Fibroblast of mammary gland (primary cell): ENCODE measurements around the gene GLIS1.

Experiments used
- DNase-seq: peaks from one replicate; pipeline ENCODE4 v3.0.0-alpha.2; 2010; ENCODE audit warnings: low read depth
- H3K4me3 ChIP-seq: 2 replicates; pipeline ENCODE4 v1.5.1; 2011; ENCODE audit warnings: low read depth, mild to moderate bottlenecking, low read length, moderate library complexity; ENCODE audit not compliant: control insufficient read depth
- CTCF ChIP-seq: conservative IDR thresholded peaks from 2 replicates; pipeline ENCODE4 v1.5.1; 2011; ENCODE audit warnings: low read depth, low read length, inconsistent platforms; ENCODE audit not compliant: control insufficient read depth, insufficient read depth

GLIS1 gene

DNA sequence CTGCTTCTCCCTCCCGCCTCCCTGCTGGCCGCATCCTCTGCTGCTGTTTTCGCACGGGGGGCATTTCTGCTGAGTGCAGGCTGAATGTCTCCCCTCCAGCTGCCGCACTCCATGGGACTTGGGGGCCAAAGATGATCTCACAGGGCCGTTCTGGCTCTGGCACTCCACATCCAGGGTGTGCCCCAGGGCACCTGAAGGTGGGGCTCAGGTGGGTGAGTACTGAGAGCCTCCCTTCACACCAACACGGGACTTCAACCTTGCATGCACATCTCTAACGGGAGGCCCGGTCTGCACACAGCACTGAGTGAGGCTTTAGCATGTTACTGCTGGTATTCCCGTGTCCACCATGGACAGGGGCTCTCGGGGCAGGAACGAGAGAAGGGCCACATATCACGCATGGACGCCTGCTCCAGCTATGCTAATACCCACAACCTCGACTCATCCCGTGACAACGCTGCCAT lies 190.9 kb downstream of the GLIS1 start:
- no peak overlapping the region for H3K4me3 ChIP-seq
- no peak for DNase-seq
- no peak for TF ChIP-seq CTCF

DNA sequence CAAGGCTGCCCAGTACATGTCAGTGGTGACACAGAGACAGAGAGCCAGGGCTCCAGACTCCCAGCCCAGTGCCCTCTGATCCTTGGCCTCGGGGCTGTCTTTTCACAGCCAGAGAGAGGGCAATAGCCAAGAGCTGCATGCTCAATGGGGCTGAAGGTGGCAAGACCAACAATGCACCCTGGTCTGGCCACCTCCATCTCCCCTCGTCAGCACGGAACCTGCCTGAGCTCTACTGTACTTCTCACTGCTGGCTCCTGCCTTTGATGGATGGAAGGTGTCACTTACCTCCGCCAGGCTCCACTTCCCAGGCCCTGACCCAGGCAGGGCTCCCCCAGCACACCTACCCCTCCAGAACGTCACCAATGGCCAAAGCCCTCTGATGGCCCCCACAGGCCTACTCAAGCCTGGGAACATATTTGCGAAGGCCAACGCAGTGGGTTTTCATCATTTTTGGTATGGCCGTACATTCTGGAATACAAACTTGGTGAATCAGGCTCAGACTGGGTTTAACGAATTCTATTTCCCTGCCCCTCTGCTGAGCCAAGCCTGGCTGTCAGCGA lies 191.7 kb downstream of the GLIS1 start:
- no peak for DNase-seq
- TF ChIP-seq CTCF, result no peak
- no peak overlapping the region for H3K4me3 ChIP-seq

GRCh38 chr1:53546409-53547155 lies 192.4 kb downstream of the GLIS1 start:
- no peak for TF ChIP-seq CTCF
- no peak for DNase-seq
- H3K4me3 ChIP-seq, result no peak overlapping the region

GRCh38 chr1:53545663-53546408 lies 193.1 kb downstream of the GLIS1 start:
- DNase-seq, result peak; percentile 24
- no peak for TF ChIP-seq CTCF
- H3K4me3 ChIP-seq, result no peak overlapping the region

DNA sequence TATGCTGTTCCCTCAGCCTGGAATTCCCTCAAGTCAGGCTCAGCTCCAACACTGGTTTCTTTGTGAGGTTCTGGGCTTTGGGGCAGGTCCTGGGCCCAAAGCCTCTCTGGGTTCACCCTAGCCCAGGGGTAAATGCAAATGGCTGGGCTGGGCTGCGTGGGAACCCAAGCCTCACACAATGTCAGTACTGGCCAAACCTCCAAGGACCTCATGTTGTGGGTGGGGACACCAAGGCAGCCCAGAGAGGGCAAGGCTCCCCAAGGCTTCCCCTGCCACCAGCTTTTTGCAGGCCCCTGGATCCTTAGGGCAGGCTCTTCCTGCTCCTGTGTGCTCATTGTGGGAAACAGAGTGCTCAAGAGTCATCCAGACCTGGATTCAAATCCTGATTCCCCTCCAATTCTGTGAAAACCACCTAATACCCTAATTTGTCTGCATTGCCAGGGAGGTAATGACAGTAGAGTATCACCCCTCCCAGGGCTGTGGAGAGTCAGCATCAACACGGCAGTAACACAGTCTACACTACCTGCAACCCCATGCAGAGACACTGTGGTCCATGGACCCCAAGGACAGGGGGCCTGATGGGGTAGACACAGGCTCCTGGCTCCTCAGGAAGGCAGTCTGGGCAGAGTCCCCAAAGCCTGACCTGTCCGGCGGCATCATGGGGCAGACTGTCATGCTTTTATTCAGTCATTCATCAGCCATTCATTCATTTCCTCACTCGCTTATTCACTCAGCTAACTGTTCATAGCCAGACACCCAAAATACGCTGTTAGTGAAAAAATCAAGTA lies 194.0 kb downstream of the GLIS1 start:
- H3K4me3 ChIP-seq, result no peak overlapping the region
- DNase-seq, result no peak
- TF ChIP-seq CTCF, result no peak
